Skin of body (tissue), 2 donors: ENCODE results near the gene TUSC2. TPM values are rescaled to one million over a fixed set of nuclear protein-coding genes. Genes with fewer than 3 reads are reported as not detected.

Experiments
- DNase-seq: peaks from one replicate; lab custom pipeline; 2025; lab: John Stamatoyannopoulos, UW
- total RNA-seq: library from RNA; depleted of rRNA; stranded (reverse); fragments of >200 nt; gene quantifications from one replicate; pipeline ENCODE4 v1.2.3, GENCODE V29; 2014

The TUSC2 gene, protein sequence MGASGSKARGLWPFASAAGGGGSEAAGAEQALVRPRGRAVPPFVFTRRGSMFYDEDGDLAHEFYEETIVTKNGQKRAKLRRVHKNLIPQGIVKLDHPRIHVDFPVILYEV
- 5.8 TPM for total RNA-seq

DNA sequence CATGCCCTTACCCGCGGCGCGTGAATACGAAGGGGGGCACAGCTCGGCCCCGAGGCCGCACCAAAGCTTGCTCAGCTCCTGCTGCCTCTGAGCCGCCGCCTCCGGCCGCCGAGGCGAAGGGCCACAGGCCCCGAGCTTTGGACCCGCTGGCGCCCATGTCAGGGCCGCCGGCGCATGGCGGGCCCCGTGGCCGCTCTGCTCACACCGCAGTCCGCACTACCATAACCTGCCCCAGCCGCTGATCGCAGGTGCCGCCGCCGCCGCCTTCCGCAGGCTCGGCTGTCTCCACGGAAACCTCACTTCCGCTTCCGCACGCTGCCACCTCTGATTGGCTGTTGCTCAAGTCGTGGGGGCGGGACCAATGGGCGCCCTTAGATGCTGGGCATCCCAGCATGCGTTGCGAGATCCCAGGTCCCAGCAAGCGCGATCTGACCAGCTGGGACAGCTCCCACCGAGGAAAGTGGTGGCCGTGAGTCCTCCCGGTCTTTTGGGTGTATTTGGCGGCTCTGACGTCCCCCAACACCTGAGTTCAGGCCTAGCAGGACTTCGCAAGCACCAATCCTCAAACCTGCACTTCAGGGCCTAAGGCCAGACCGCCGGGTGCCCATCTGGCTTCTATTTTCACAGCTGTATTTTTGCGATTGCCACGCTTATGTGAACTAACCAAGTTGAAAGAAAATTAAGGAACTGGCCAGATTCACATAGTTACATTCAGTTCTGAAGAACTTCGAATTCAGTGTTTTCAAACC is at the start of gene TUSC2:
Gene TUSC2 (minus strand): TSS at position 281 of the 749 bp plus-strand sequence. CDS start 124 bp downstream, at position 157.
- peak; percentile 90 for DNase-seq

DNA sequence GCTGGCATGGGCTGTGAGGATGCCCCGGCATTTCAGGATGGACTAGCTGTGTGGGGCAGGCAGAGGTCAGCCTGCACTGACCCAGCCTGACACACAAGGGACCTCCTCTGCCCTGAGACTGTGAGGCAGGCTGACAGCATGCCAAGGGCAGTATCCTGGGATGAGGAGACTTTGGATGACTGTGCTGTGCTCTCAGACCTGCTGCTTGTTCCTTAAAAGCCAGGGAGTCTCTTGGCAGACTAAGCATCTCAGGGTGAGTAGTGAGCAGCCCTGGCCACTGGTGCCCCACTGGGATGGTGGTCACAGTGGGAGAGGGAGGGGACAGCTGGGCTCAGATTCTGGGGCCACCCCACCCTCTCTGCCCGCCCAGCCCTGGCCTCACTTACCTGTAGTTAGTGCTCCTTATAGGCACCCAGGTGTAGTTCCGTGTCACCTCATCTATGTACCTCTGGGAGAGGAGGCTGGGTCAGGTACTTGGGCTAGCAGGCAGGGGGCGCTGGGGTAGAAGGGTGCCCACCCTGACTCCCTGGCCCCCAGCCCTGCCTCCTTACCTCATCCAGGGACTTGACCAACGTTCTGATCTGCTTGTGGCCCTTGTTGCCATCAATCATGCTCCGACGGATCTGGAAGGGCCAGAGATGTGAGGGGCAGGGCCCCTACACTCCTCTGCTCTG is 47.4 kb upstream of the TUSC2 start:
- no peak for DNase-seq

DNA sequence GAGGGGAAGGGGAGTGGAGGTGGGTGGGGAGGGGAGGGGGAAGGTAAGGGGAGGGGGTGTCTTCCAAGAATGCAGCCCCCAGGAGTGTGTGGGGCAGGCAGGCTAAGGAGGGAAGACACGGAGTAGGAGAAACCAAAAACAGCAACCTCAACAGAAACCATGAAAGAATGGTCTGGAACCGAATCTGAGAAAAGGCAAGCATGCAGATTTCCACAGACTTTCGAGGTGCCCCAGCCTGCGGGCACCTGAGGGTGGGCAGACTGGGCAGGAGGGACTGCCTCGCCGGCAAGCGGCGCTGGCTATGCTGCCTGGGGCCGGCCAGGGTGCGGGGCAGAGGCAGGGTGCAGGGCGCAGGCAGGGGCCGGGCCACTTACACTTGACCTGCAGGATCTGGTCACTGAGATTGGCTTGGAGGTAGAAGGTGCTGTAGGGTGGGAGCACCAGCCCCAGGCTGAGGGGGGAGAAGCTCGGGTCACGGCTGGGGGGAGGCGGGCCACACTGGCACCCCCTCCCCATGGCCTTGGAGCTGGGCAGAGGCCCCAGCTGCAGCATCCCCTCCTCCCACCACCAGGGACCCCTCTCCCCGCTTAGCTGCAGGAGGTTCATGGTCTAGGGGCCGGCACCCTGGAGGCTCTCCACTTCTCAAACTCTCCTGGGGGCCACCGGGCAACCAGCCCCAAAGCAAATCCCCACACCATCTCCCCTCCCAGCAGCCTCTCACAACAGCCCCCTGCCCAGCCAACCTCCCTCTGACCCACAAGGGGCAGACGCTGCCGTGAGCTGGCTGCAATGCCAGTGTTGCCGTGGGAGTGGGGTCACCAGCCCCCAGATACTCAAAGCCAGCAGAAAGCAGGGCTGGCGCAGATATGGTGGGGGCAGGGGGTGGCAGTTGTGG is 46.6 kb upstream of the TUSC2 start:
- DNase-seq: no peak

DNA sequence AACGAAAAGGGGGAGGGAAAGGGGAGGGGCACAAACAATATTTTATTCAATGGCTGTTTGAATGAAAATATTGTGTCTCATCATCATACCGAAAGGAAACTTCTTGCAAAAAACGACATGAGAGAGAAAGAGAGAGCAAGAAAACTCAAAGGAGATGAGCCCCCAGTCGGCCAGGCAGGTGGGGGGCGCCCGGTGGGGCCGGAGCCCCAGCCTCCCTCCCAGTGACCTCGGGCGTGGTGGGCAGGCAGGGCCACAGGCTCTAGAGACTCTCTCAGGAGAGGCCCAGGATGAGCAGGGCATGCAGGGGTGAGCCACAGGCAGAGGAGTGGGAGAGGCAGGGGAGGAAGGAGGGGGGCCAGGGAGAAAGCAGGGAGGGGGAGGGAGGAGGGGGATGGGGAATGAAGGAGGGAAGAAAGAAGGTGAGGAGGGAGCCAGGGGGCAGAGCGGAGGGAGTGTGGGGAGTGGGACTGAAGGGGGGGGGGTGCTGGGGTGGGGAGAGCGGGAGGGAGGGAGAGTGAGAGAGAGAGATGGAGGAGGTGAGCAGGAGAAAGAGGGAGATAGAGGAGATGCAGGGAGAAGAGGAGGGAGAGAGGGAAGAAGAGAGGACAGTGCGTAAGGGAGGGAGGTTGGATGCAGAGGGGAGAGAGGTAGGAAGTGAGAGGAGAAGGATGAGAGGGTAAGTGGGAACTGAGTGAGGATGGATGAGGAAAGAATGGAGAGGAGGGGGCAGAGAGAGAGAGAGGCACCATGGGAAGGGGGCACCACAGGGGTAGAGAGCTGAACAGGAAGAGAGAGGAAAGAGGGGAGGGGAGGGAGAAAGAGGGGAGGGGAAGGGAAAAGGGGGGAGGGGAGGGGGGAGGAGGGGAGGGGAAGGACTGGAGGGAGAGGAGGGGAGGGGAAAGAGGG is 45.4 kb upstream of the TUSC2 start:
- no peak for DNase-seq

DNA sequence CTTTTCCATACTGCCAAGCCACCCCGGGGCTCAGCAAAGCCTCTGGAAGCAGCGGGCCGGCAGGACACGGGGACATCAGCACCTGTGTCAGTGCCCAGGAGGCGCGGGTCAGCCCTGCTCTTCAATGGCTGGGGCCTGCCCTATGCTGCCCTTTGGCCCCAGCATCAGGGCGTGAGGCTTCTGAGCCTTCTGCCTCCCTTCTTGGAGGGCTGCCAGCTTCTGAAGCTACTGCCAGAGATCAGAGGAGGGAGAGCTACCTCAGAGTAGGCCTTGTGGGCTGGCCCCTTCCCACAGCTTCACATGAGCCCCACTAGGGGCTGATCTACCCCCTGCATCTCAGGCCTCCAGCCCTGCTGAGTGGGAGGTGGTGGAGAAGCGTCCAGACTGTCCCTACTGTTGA is 44.3 kb upstream of the TUSC2 start:
- no peak for DNase-seq

DNA sequence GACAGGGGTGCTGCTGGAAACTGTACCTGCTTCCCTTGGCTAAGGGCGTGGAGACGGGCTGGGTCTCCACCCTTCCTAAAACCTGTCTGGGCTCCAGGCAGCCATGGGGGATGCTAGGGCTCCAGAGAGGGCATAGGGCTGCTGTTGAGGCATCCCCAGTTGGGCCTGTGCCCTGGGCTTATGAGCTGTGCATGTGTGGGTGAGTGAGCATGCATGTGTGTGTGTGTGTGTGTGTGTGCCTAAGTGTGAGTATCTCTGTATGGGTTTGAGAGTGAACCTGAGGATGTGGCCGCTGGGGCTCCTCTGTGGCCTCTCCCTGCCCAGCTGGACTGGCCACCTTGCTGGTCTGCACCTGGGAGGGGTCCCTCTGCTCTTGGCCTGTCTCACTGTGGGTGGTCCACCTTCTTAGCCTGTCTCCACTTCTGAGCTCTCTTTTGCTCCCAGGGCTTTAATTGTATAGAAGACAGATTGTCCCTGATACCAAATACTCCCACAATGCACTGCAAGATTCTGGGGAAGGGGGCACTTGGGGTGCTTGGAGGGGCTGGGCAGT is 43.2 kb upstream of the TUSC2 start:
- DNase-seq: no peak

DNA sequence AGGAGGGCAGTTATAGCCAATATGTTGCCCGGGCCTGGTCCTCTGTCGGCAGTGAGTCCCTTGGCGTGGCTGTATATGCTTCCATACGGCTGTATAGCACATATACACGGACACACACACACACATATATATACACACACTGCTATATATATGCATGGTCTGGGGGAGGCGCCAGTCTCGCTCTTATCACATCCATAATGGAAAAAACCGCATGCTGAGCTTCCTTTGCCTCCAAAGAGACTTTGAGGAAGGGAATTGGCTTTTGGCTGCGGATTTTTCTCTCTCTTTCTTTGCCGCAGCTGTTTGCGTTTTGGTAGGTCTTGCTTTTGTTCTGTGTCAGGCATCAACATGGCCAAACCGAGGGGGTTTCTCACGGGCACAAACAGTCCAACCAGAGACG is 42.6 kb upstream of the TUSC2 start:
- DNase-seq: peak; percentile 78

DNA sequence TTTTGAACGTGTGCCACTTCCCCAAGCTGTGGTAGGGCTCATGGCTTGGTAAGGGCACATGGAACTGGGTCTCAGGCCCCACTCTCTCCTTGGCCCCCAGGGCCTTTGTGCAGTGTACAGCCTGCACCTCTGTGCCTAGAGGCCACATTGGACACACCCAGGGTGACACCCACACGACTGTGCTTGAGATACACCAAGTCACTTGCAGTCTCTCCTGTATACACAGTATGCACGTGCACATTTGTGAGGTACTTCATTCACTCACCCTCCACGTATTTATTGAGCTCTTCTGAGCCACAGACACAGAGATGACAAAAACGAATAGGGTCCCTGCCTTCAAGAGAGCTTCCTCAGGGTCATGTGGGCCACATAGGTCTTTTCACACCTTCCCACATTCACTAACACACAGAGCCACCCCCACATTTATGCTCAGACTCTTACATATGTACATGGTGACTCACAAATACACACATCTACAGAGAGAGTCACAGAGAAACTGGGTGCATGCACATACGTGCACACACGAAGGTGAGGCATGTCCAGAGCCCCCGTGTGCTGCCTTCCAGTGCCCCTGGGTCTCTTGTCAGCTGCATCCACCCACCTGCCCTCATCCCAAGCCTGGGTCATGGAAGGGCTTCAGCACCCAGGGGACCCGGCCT is 41.1 kb upstream of the TUSC2 start:
- DNase-seq: no peak

DNA sequence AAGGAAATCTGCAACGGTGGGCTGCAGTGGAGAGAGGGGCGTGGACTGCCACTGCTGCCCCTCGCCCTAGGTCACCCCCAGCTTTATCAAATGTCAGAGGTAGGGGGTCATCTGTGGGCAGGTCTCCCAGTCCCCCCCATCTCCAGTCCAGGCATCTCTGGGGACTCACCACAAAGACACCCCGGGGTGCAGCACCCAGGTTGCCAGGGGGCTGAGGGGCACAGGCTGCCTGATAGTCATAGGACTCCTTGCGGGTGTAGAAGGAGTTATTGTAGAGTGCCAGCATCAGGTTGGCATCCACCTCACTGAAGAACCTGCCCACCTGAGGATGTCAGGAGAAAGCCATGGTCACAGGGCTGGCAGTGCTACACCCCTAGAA is 37.8 kb upstream of the TUSC2 start:
- DNase-seq: no peak

DNA sequence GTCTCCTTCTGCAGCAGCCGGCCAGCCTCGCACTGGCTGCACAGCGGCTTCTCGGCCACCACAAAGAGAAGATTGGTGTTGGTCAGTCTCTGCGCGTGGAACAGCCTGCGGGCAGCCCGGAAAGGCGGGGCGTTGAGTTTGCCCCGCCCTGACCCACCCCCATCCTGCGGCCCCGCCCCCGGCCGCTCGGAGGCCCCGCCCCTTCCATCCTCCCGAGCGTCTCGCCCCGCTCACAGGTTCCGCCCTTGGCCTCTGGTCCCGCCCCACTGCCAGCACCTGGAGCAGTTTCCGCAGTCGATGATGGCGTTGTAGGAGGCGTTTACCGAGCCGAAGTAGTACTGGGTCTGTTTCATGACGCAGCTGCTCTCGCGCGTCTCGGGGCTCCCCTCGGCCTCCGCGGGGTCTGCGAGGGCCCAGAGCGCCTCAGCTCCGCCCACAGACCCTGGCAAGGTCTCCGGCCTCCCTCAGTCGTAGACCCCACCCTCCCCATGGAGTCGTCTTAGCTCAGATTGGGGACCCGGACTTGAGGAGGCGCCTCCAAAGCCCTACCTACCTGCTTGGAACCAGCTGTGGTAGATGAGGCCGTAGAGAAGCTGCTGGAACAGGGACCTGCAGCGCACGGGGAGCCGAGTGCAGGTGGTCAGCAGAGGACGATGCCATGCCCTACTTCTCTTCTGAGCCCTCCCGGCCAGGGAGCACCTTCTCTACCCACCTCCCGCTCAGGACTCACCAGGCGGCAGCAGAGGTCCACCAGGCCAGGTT is 37.2 kb upstream of the TUSC2 start:
- peak; percentile 41 for DNase-seq

DNA sequence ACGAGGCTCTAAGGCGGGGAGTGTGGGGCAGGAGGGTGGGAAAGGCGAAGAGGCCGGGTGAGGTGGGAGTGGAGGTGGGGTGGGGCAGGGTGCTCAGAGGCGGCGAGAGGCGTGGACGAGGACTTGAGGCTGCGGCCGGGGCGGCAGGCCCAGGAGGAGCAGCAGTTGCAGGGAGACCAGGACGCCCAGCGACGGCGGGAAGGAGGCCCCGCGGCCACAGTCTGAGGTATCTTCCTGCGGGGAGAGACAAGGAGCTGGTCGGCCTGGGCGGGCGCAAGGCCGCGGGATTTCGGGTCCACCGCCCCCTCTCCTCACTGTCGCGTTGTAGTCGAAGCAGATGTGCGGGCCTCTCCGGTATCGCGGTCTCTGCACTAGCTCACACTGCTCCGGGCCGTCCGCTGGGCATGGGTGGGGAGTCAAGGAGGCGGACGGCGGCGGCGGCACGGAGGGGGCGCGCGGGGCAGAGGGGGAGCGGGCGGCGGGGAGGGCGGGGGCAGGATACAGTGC is 36.6 kb upstream of the TUSC2 start:
- DNase-seq: no peak

DNA sequence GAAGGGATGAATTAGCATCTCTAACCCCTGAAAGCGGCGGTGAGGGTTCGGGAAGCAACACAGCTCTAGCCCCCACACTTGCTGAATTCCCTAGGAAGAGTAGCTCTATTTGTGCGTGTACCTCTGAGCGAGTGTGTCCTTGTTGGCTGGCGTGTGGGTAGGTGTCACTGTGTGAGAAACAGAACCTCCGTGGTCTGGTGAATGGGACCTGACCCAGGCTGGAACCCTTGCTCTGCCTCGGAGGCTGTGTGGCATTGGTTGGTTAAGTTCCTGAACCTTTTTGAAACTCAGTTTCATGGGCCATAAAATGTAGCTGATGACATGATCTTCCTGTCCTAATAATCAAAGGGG is 31.7 kb upstream of the TUSC2 start:
- DNase-seq: no peak

DNA sequence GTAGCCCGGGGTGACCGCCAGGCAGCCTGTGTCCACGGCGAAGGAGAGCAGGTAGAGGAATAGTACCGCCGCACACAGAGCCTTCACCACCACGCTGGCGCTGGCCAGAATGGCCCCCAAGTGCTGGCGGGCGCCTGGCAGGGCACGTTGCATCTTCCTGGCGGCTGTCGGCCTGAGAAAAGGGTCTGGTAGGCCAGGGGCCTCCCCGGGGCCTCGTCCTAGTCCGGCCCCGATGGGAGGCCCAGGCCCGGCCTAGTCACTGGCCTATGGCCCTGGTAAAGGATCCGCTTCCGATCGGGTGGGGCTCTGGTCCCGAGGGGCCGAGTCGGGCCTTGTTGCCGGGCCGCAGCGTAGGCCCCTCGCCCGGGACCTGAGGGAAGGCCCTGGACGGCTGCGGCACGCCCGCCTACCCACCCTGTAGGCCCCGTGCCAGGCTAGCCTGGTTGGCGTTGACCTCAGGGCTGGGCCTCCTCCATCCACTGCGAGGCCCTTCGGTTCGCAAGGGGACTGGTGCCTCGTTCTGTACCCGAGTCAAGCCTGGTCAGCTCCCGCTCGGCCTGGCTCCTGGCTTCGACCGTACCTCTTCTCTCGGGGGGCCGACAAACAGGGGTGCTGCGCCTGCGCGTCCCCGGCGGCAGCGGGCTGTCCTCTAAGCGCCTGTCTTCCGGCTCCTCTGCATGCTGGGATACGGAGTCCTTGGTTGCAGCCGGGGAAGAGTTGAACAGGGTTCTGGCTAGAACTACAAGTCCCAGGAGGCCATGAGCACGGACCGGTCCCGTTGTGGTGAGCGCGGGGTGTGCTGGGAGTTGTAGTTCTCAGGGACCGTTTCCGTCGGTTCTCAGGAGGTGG is 31.1 kb upstream of the TUSC2 start, which contains the start of gene TMEM115:
Gene TMEM115 (minus strand): TSS at position 611 of the 849 bp plus-strand sequence. CDS start 458 bp downstream, at position 153.
- DNase-seq: peak; percentile 98

DNA sequence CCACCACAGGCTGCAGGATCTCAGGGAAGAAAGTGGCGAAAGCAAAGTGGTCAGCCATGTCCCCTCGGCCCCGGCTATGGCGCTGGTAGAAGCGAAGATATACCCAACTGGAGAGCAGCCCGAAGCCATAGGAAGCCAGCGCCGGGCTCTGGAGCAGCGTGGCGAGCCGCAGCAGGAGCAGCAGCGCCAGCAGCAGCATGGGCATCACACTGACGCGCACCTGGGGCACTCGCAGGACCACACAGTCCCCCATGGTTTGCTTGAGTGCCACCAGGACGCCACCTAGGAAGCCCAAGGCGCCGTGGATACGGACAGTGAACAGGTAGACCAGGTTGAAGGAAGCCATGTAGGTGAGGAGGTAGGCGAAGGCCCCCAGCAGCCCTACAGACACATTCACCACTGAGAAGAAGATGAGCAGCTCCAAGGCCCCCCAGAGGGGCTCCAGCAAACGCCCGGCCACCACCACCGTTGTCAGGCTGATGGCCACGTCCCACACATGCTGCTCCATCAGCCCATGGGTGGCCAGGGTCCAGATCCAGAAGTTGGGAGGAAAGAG is 30.4 kb upstream of the TUSC2 start:
- no peak for DNase-seq

DNA sequence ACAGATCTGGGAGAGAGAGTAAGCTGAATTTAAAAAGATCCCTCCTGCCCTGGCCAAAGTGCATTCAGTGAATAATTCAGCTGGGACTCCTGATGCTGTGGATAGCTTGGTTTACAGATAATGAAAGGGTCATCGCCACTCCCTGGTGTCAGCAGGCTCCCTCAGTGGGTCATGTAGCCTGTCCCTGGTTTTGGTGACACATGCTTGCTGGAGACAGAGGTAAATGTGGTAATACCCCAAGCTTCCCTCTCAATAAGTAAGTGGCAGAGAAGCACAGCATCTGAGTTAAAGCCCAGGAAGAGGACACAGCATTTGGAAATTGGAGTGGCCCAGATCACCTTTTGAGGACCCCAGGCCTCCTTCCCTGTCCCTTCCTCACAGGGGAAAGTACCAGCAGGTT is 29.5 kb upstream of the TUSC2 start:
- DNase-seq: no peak

DNA sequence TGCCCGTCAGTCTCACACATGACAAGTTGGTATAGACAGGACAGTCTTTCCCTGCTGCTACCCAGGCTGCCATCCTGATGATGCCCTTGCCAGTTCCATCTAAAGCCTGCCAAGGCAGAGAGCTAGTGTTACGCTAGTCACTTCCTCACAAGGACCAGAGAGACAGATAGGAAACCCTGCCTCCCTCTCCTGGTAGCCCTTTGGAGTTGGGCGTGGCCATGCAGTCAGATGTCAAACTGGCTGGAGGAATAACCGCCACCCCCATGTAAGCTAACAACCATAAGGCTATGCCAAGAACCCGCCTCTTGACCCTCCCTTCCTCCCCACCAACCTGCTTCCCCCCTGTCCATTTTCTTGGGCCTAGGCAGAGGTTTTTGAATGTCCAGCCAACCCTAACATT is 28.5 kb upstream of the TUSC2 start:
- DNase-seq: no peak

DNA sequence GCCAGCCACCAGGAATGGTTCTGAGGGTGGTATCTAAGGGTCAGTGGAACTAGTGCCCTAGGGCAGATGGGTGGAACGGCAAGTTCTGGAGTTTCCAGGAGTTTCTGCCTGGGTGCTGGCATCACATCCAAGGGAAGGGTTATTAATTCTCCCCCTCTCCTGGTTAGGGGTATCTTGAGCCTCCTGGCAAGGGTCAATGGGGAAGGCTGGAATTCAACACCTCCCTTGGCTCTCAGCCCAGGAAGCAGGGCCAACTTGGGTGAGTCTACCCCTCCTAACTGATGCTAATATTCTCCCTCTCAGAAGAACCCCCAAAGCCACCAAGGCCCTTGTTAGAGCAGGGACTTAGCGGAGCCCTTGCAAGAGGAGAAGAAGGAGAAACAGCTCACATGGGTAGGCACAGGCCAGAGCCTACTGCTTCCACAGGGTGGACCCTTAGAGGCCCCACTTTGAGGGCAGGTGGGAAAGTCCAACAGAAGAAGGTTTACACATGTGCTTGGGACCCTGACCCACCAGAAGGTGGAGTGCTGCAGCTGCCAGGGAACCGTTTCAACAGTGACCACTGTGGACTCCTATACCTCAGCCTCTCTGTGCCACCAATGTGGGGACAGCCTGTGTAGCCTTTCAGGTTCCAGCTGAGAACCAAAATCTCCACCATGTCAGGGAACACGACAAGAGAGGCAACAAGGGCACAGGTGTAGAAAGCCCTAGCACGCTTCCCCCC is 28.0 kb upstream of the TUSC2 start:
- no peak for DNase-seq
